Right lobe of liver (tissue), 6 donors: Measurements from ENCODE around the gene ID2. TPM values are rescaled to one million over a fixed set of nuclear protein-coding genes. Genes with fewer than 3 reads are reported as not detected.

Source experiments
- ATAC-seq, 4 donors: fragments of 200-7000 bp; cut with Tn5 transposase; one replicate each; pipeline ENCODE4 v1.9.1; 2020; ENCODE audit warnings: mild to moderate bottlenecking in 4 of 4, moderate library complexity in 4 of 4
- DNase-seq, 3 donors: peaks; one replicate each; pipeline ENCODE4 v3.0.0-alpha.2; 2020
- H3K27ac ChIP-seq, 3 donors: fragments of 200-600 bp; one replicate each; pipeline ENCODE4 v1.8.0; 2022
- H3K27me3 ChIP-seq, 2 donors: fragments of 200-600 bp; one replicate each; pipeline ENCODE4 v1.8.0; 2022
- H3K36me3 ChIP-seq, 4 donors: fragments of 200-600 bp; sonication (generic) in 1 of 4; one replicate each; pipeline versions ENCODE4 v1.5.1 to v1.8.0; 2017 to 2022; ENCODE audit warnings: control low read depth in 1 of 4
- H3K4me1 ChIP-seq, 4 donors: fragments of 200-600 bp; sonication (generic) in 1 of 4; one replicate each; pipeline versions ENCODE4 v1.5.1 to v1.8.0; 2017 to 2022; ENCODE audit warnings: control low read depth in 1 of 4
- H3K4me3 ChIP-seq, 3 donors: fragments of 200-600 bp; one replicate each; pipeline ENCODE4 v1.8.0; 2022
- H3K9me3 ChIP-seq, 4 donors: fragments of 200-600 bp; sonication (generic) in 1 of 4; one replicate each; pipeline versions ENCODE4 v1.5.1 to v1.8.0; 2017 to 2022; ENCODE audit warnings: control low read depth in 1 of 4
- CTCF ChIP-seq, 4 donors: fragments of 200-600 bp in 3 of 4; fragments of 450-650 bp in 1 of 4; IDR thresholded peaks; one replicate each; pipeline versions ENCODE4 v1.5.1 to v1.8.0; 2016 to 2022; ENCODE audit warnings: antibody characterized with exemption in 4 of 4, mild to moderate bottlenecking in 2 of 4
- POLR2A ChIP-seq: fragments of 450-650 bp; IDR thresholded peaks from one replicate; pipeline ENCODE4 v1.6.1; 2017; ENCODE audit warnings: antibody characterized with exemption, mild to moderate bottlenecking
- WGBS: methylation state at CpG from one replicate; pipeline ENCODE4 v1.1.6; 2018; ENCODE audit warnings: low coverage, low lambda C conversion rate; ENCODE audit not compliant: insufficient coverage; ENCODE audit errors: missing lambda C conversion rate; 5-methylcytosine and 5-hydroxymethylcytosine counted together
- intact Hi-C, 2 donors: fragments of 100-400 bp; cut with DNase I; formaldehyde crosslinking; loops; one replicate each; pipeline versions ENCODE4 v1.11.2 to v1.14.1; 2022
- total RNA-seq, 6 experiments: library from RNA; depleted of rRNA in 2 of 6; stranded (reverse); fragments of >200 nt in 2 of 6; fragmentation: NEBNext Ultra II Directional in 3 of 6; extraction: Animal tissue kit (Norgen Biotek cat#: 25700) in 3 of 6; gene quantifications; one replicate each; pipeline versions ENCODE4 v1.1.0 to v1.2.4, GENCODE V29; 2016 to 2023
- donor health status: DM: no; HTN: yes; CAD: no.
- donor health status: DM: no; HTN: no; CAD: no.
- donor health status: DM: no; HTN: no; CAD: no.
- donor health status: DM: no; HTN: yes; CAD: no.
- donor health status: DM: no; HTN: yes; CAD: no.

ID2 gene
- total RNA-seq, 6 experiments from 2014 or later: 103 to 520 (median 191) TPM

DNA sequence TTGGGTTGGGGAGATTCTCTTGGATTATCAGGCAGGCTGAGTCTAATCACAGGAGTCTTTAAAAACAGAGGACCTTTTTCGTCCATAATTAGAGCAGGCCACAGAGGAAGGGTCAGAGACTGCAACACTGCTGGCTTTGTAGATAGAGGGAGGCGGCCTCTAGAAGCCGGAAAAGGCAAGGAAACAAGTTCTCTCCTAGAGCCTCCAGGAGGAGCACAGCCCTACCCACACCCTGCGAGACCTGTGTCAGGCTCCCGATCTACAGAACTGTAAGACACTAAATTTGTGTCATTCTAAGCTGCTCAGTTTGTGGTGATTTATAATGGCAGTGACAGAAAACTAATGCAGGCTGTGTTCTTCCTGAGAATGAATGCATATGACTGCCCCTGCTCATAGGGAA lies 15.3 kb downstream of the ID2 start:
- 67% methylated on average over 4 of the region's 5 CpGs for WGBS
- Histone ChIP-seq H3K4me3 (no peak overlapping the region), H3K36me3 (no peaks in the 10 kb centered on the region), H3K27me3 (no peaks in the 10 kb centered on the region), H3K27ac (no peak overlapping the region), H3K9me3 (no peaks in the 10 kb centered on the region), H3K4me1 (peaks cover 0 to 4% (median 0%) of the 10 kb centered on the region in 4 donors)
- TF ChIP-seq POLR2A (no peak), CTCF (IDR thresholded peaks at IDR 0.05) (no peak)
- ATAC-seq (no peak), DNase-seq (no peak)
- intact Hi-C loops: no loop called here

DNA sequence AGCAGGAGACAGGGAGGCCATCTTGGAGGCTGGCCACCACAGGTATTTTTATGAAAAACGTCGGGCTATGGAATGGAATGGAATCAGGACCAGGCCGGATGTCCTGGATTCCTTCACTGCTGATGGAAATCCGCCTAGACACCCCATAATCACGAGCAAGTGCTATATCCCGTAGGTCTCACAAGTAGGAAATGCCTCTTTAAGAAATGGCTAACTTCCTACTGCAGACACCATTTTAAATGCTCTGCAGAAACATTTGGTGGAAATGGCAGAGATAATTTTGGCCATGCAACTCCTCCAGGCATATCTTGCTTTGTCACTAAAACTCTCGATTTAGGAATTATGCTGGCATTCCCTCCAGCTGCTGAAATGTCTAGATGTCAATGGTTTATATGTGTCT lies 18.0 kb downstream of the ID2 start:
- intact Hi-C loops: no loop called here
- WGBS: 61% methylated on average over 2 of the region's 7 CpGs
- Histone ChIP-seq H3K27ac (no peak overlapping the region), H3K27me3 (no peaks in the 10 kb centered on the region), H3K4me1 (no peaks in the 10 kb centered on the region), H3K36me3 (no peaks in the 10 kb centered on the region), H3K4me3 (no peak overlapping the region), H3K9me3 (no peaks in the 10 kb centered on the region)
- DNase-seq: no peak
- no peak for ATAC-seq
- TF ChIP-seq CTCF (IDR thresholded peaks at IDR 0.05) (no peak), POLR2A (no peak)

DNA sequence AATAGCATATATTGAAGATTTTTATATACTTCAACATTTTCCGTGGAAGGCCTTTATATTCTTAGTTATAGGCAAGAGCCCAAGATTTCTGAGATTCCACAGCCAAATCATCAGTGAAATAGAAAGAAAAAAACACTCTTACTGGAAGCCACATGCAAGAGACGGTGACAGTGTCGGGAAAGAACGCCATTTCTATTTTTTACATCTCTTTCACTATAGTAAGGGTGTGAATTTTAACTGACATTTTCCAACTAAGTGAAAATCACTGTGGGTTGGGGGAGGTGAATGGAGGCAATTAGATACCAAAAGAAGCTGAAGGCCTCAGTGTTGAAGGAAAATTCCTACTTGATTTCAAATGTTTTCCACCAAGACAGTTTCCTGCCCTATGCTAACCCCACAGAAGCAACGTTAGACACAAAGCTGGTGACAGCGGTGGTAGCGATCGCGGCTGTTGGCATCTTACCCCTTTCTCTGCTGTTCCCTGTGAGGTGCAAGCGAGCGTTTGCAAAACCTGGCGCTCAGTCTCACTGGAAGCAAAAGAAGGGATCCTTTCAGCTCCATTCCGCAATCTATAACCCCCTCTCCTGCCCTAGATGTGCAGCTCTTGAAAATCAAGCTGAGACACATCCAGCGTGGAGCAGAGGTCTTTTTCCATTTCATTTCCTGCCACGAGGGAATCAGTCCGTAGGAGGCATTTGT lies 20.0 kb downstream of the ID2 start:
- TF ChIP-seq CTCF (IDR thresholded peaks at IDR 0.05): no peak
- no peak for TF ChIP-seq POLR2A
- intact Hi-C loops: no loop called here
- Histone ChIP-seq H3K27me3 (no peaks in the 10 kb centered on the region), H3K4me3 (no peak overlapping the region), H3K4me1 (no peaks in the 10 kb centered on the region), H3K9me3 (no peaks in the 10 kb centered on the region), H3K27ac (no peak overlapping the region), H3K36me3 (no peaks in the 10 kb centered on the region)
- DNase-seq (no peak), ATAC-seq (no peak)
- WGBS: 76% methylated on average over 16 of the region's 16 CpGs

GRCh38 chr2:8704906-8705305 lies 23.1 kb downstream of the ID2 start:
- H3K27ac ChIP-seq: no peak overlapping the region
- intact Hi-C loops: no loop called here
- no peaks in the 10 kb centered on the region for H3K9me3 ChIP-seq
- no peak for DNase-seq
- H3K4me1 ChIP-seq: no peaks in the 10 kb centered on the region
- WGBS: 76% methylated on average over 3 of the region's 3 CpGs
- no peaks in the 10 kb centered on the region for H3K27me3 ChIP-seq
- no peak overlapping the region for H3K4me3 ChIP-seq
- TF ChIP-seq CTCF (IDR thresholded peaks at IDR 0.05): no peak
- TF ChIP-seq POLR2A: no peak
- ATAC-seq: no peak
- H3K36me3 ChIP-seq: no peaks in the 10 kb centered on the region
